Endothelial cell of umbilical vein (primary cell): Measurements from ENCODE around the gene MFNG.

Source experiments
- CTCF ChIP-seq, 2 donors: IDR thresholded peaks; 1 replicate in 1 of 2; 2 replicates in 1 of 2; pipeline ENCODE4 v1.5.1; 2011; ENCODE audit warnings: low read length in 2 of 2, mild to moderate bottlenecking in 2 of 2, moderate library complexity in 2 of 2, control low read depth in 1 of 2, inconsistent platforms in 1 of 2, low read depth in 1 of 2; ENCODE audit not compliant: insufficient read depth in 1 of 2; ENCODE audit errors: extremely low read depth in 1 of 2
- EZH2 ChIP-seq: IDR thresholded peaks from 2 replicates; pipeline ENCODE4 v1.6.1; 2012; ENCODE audit warnings: borderline replicate concordance, low read depth, mild to moderate bottlenecking, moderate library complexity, low read length, inconsistent platforms; ENCODE audit not compliant: severe bottlenecking
- JUN ChIP-seq: IDR thresholded peaks from 2 replicates; pipeline ENCODE4 v1.6.1; 2011; ENCODE audit warnings: borderline replicate concordance, low read depth; ENCODE audit not compliant: insufficient read length, insufficient read depth
- POLR2A ChIP-seq: IDR thresholded peaks from 2 replicates; pipeline ENCODE4 v1.6.1; 2012; ENCODE audit warnings: low read depth, mild to moderate bottlenecking, control low read depth, low read length

GRCh38 chr22:37480387-37481346 is 5.5 kb downstream of the MFNG start:
- no peak for TF ChIP-seq CTCF (IDR thresholded peaks at IDR 0.05; ENCODE audit: extremely low read depth in 1 of 2, insufficient read depth in 1 of 2, low read depth in 1 of 2, low read length in 2 of 2)
- no peak for TF ChIP-seq JUN
- TF ChIP-seq EZH2 = no peak
- TF ChIP-seq POLR2A = no peak
